Measurements from ENCODE around the gene TMEM18. TPM values are rescaled to one million over a fixed set of nuclear protein-coding genes. Genes with fewer than 3 reads are reported as not detected.

Gene TMEM18
- total RNA-seq, 1 experiment from 2014 or later: 30.7 TPM

DNA sequence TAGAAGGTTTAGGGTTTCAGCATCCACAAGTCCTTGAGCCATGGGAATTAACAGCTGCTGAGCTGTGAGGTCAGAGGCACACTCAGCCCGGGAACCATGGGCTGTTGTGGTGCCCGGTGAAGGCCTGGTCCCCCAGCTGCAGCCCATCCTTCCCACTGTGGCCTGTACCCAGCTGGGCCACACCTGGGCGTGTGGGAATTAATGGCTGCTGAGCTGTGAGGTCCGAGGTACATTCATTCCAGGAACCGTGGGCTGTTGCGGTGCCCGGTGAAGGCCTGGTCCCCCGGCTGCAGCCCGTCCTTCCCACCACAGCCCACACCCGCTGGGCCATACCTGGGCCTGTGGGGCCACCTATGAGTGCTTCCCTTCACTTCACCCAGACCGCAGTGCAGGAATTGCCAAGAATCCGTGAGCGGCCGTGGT lies 25.2 kb downstream of the TMEM18 start:
- DNase-seq: peak; percentile 10
- TF ChIP-seq, protein P1, sequence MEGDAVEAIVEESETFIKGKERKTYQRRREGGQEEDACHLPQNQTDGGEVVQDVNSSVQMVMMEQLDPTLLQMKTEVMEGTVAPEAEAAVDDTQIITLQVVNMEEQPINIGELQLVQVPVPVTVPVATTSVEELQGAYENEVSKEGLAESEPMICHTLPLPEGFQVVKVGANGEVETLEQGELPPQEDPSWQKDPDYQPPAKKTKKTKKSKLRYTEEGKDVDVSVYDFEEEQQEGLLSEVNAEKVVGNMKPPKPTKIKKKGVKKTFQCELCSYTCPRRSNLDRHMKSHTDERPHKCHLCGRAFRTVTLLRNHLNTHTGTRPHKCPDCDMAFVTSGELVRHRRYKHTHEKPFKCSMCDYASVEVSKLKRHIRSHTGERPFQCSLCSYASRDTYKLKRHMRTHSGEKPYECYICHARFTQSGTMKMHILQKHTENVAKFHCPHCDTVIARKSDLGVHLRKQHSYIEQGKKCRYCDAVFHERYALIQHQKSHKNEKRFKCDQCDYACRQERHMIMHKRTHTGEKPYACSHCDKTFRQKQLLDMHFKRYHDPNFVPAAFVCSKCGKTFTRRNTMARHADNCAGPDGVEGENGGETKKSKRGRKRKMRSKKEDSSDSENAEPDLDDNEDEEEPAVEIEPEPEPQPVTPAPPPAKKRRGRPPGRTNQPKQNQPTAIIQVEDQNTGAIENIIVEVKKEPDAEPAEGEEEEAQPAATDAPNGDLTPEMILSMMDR (conservative IDR thresholded peaks at IDR 0.05): no peak
- Histone ChIP-seq H2BK15ac (ENCODE audit: low read depth, low read length) (no peak overlapping the region), H4K20me1 (ENCODE audit: control insufficient read depth, insufficient read depth, insufficient read length) (no peaks in the 10 kb centered on the region), H4K91ac (ENCODE audit: insufficient read length, low read depth, low read length) (no peak overlapping the region), H3K18ac (ENCODE audit: insufficient read length, low read depth, low read length) (no peak overlapping the region), H3K9me3 (ENCODE audit: control insufficient read depth, low read depth, low read length) (no peaks in the 10 kb centered on the region), H3K27ac (ENCODE audit: insufficient read length, low read depth, low read length) (no peak overlapping the region), H2BK12ac (ENCODE audit: insufficient read length, low read depth, low read length) (no peak overlapping the region), H2AFZ (ENCODE audit: low read length) (no peak overlapping the region), H3T11ph (ENCODE audit: low read length) (no peak overlapping the region), H4K8ac (replicated peaks; ENCODE audit: insufficient read length, low read depth, low read length) (no peak overlapping the region), H3K23ac (ENCODE audit: insufficient read length, low read depth, low read length) (no peak overlapping the region), H3K23me2 (ENCODE audit: insufficient read length, low read depth, low read length, poor library complexity, severe bottlenecking) (no peaks in the 10 kb centered on the region), H3K79me1 (ENCODE audit: insufficient read depth, low read depth, low read length, poor library complexity, severe bottlenecking) (no peaks in the 10 kb centered on the region), H2BK5ac (ENCODE audit: insufficient read length, low read length) (no peak overlapping the region), H3K4me1 (ENCODE audit: insufficient read depth, low read length) (no peaks in the 10 kb centered on the region), H2BK20ac (ENCODE audit: low read depth, low read length, poor library complexity, severe bottlenecking) (no peak overlapping the region), H4K5ac (ENCODE audit: insufficient read length, low read depth, low read length) (no peak overlapping the region), H3K79me2 (ENCODE audit: insufficient read depth, low read length) (no peaks in the 10 kb centered on the region), H2AK5ac (ENCODE audit: insufficient read length, low read length) (no peak overlapping the region), H3K4me2 (ENCODE audit: insufficient read depth, insufficient read length, low read length) (no peak overlapping the region), H3K4ac (ENCODE audit: low read depth, low read length) (no peak overlapping the region), H3K56ac (ENCODE audit: insufficient read length, low read depth, low read length) (no peak overlapping the region), H2BK120ac (ENCODE audit: low read depth, low read length, poor library complexity, severe bottlenecking) (no peak overlapping the region), H3K14ac (ENCODE audit: insufficient read depth, low read length) (no peak overlapping the region; the same call in 1 of the 2 replicates), H3K27me3 (ENCODE audit: insufficient read depth, low read length) (no peaks in the 10 kb centered on the region), H3K9ac (ENCODE audit: extremely low read depth, insufficient read length, low read length) (no peak overlapping the region)
- WGBS (ENCODE audit: extremely low coverage, insufficient read length, low lambda C conversion rate): no CpG with 5 or more reads among the region's 14 CpGs
- Mint-ChIP-seq H3K27ac (no peak overlapping the region), H3K4me3 (no peak overlapping the region), H3K9me3 (no peaks in the 10 kb centered on the region), H3K36me3 (ENCODE audit: insufficient read depth in 1 of 3, low read depth in 3 of 3) (no peaks in the 10 kb centered on the region), H3K4me1 (0 out of 4 replicates have a peak, but pooled peaks cover 0 to 3% of the 10 kb centered on the region in 2 experiments), H3K27me3 (ENCODE audit: low read depth) (peaks cover 7% of the 10 kb centered on the region)
